OCI-M2 (cell line): Measurements from ENCODE around the gene ABCB1.

Source experiments
- DNase-seq: peaks from one replicate; lab custom pipeline; 2025; ENCODE audit not compliant: unreplicated experiment; lab: John Stamatoyannopoulos, UW

The ABCB1 gene

DNA sequence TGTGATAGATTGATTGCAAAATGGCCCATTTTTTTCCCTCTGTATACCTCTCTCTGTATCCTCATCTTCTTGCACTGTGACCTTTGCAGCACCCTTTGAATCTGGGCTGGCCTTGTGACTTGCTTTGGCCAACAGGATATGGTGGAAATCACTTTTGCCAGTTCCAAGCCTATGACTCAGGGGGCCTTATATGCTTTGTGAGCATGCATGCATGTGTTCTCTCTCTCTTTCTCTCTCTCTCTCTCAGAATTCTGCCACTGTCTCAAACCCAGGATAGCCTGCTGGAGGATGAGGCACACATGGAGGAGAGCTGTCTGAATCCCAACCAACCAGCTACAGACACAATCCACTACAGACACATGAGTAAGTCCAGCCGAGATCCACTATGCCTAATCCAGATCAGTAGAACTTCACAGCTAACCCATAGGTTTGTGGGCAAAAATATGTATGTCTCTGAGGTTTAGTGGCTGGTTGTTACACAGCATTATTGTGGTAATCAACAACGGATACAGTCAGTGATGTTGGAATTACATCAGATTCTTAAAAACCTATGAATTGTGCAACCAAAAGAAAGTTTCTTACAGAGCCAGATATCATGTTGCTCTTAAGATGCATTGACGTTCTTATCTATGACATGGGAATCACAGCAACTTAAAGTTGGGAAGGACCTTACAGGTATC, 83.4 kb downstream of the ABCB1 start:
- no peak for DNase-seq

DNA sequence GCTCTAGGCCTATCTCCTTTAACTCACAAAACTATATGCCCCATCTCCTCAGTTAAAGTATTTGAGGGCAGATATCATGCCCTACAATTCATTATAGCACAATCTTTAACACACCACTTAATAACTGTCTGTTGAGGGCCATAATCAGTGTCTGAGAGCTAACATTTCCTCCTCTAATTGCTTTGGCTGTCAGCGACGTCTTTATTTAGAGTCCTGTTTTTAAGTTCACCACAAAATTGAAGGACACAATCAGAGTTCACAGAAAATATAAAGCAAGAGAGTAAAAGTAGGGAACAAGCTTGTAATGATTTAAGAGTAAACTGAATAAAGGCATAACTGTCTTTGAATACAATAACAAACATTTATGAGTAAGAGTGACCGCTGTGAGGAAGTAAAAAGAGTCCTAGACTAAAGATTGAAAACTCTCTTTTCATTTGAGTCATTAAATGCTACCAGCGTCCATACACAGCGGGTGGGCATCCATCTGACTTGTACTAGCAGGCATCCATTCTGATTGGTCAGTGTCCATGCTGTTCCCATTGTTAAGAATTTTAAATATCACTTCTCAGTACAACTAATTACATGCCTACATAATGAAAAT, 86.8 kb downstream of the ABCB1 start:
- DNase-seq: no peak

DNA sequence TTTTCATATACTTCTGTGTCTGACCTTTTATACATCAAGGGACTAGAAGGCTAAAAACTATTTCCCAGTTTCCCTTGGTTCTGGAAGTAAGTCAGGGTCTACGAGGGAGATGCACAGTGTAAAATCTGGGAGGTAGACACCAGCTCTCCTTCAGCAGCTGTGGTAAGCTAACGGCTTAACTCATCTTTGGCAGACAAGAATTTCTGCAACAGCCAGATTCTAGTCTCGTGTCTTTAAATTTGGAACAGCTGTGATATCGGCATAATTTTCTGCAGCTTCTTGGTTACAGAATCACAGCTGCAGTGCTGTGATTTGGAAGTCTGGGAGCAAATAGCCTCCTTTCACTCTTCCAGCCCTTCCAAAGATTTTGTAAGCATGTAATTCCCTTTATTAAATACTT, 87.8 kb downstream of the ABCB1 start:
- DNase-seq: no peak

DNA sequence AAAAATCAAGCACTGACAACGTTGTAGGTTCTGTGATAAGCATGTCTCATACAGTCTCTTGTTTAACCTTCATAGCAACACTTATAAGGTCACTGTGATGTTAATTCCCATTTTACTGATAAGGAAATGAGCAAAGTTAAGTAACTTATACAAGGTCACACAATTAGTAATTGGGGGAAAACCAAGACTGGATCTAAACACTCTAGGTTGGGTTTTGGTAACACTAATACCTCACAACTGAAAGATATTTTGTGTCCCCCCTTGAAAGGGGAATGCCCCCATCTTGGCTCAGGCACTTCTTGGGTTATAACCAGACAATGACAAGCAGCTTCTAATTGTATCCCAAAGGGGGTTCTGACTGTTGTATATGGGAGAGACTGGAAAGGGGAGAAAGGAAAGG, 89.2 kb downstream of the ABCB1 start:
- no peak for DNase-seq

DNA sequence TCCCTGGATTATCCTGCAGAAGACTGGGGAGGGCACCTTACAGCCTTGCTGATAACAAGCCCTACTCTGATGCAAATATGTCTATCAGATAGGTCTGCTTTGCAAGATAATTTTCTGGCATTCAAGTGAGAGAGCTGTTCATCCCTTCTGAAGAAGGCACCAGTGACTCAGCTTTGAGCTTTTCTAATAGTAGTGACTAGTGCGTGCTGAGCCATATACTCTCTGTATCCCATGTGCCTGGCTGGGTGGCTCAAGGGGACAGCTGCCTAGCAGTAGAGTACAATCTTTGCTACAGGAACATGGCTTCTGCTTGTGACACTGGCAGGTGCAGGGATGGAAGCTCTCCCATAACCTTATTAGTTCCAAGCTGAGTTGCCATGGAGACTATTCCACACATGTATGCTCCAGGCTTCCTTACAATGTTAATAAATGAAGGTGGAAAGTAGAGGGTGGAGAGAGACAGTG, 90.2 kb downstream of the ABCB1 start:
- DNase-seq: no peak

DNA sequence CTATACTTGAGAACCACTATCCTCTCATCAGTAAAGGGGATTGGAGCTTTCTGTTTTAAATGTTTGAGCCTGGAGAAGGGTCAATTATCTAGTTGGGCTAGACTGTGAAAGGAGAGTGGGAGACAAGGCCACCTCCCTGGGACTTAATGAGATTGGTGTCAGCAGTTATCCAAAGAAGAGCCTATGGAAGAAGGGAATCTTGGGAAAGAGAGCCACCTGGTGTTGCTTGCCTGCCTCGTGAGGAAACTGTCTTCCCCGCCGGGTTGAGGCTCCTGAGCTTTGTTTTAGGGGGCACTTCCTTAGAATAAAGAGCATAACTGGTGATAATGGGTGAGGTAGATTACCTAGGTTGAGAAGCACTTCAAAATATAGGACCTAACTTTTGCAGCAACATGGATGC, 93.2 kb downstream of the ABCB1 start:
- DNase-seq: no peak

DNA sequence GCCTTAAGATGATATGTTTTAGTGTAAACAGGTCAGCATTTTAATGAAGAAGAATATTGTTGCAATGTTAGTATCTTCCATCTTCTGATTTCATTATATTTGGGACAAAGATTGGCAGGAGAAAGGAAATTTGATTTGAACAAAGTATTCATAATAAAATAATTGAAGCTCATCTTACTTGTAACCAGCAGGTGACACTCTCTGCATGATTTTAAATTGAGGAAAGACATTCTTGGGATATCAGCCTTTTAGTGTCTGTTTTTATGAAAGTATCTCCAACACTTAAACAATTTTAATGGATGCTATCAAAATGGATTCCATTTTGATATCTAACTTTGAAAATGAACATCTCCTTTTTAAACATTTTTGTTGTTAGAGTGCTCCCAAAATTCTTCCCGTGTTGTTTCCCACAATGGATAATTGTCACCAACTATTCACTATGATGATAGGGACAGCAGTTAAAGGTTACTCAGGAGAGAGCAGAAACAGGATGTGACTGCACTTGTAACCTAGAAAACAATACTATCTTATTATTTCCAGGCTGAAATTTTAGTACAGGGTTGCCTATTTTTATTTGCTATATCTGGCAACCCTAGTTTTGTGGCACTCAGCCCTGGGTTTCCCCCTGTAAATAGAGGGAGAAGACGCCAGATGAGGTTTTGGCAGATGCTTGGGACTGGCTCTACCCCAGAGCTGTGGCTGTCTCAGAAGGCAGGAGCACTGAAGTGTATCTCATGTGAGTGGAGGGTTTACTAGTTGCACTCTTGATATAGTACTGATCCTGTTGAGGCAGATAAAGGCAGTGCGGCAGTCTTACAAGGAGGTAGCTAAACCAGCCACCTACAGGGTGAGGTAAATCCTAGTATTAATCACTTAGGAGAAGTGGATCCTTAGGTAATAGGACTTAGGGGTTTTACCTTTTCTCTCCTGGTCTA, 94.2 kb downstream of the ABCB1 start:
- DNase-seq: no peak

DNA sequence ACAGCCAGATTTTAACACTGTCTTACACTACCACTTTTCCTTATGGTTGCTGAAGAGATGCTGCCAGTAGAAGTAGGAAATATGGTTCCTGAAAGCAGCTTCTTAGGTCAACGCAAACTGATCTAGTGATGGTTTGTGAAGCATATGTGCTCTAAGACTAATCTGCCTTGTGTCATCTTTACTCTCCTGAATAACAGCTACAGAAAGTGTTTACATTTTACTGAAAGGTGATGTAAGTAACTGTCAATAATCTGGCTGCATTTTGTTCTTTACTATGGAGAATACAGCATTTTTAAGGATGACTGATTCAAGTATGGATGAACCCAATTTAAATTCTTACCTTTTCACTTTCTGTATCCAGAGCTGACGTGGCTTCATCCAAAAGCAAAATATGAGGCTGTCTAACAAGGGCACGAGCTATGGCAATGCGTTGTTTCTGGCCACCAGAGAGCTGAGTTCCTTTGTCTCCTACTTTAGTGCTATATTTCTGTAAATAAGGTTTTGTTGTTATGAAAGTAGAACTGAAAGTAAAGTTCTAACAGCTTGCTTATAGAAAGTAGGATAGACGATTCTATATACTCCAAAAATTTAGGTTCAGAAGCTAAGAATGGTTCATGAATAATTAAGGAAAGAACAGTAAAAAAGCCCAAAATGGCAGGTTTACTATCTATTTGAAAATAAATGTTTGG, 95.0 kb downstream of the ABCB1 start:
- DNase-seq: no peak

DNA sequence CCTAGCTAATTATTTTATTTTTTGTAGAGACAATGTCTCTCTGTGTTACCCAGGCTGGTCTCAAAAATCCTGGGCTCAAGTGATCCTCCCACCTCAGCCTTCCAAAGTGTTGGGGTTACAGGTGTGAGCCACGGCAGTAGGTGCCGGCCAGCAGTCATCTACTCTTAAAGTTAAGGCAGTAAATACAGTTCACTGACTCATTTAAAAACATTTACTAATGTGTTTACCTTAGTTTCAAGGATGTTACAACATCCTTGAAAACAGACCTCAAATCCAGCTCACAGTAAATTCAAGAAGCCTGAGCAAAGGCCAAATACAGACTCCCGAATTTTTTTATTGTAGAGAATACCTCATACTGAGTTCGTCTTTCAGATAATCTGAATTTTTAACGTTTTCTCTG, 95.6 kb downstream of the ABCB1 start:
- no peak for DNase-seq

DNA sequence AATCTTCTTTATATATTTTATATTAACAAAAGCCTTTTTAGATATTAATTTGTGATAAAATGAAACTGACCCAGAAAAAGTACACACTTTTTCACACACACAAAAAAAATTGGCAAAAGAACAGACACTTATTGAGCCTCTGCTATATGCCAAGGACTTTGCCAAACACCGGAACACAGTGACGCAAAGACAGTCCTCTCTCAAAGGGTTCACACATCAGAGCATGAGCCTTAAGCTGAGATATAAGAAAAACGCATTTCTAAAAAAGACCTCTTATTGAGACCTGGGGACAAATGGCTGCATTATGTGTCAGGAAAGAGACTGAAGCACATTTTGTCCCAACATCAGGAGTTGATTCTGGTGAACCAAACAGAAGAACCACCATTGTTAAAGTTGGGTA, 101.2 kb downstream of the ABCB1 start:
- DNase-seq: no peak

DNA sequence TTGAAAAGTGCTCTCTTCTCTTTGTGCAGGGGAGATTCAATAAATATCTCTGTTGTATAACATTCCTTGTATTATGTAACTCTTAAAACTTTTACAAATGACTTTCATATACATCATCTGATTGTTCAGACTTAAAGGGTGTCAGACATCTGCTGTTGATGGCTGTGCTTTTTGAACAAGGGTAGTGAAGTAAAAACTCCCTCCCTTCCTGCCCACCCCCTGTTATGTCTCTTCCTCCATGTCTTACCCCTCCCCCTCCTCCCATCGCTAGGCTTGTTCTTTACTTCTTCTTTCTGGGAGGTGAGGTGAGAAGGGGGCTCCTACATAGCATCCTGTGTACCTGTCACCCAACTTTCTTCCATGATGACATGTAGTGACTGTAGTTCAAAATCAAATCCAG, 101.8 kb downstream of the ABCB1 start:
- DNase-seq: no peak

DNA sequence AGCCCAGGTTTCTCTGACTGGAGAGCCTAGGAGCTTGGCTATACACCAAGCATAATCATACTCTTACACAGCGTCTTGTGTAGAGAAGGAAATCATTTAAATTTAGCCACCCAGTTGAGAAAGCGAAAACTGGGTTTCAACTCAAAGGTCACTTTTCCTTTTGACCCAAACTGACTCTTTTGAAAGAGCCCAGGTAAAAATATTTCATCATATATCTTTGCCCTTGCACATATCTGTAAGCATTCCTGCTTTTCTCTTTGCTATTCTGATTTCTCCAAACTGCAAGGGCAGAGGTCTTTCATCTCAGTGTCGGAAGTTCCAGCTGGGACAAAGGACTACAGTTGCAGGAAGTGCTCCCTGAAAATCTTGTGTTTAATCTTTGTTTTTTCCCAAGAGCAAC, 103.2 kb downstream of the ABCB1 start:
- no peak for DNase-seq

DNA sequence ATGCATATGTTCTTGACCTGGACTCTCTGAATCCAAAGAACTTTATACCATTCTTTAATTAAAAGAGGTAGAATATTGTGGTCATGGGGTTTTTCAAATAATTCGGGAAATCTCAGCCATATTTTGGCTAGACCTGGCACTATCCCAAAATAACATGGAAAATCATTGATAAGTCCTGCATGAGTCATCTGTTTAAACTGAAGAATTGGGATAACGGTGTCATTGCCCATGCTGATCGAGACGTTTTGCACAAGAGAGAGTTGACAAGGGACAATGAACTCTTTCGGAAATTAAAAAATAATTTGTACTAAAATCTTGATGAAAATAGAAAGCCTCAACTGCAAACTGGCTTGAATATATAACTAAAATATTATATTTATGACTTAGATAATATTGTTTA, 105.3 kb downstream of the ABCB1 start:
- DNase-seq: no peak

DNA sequence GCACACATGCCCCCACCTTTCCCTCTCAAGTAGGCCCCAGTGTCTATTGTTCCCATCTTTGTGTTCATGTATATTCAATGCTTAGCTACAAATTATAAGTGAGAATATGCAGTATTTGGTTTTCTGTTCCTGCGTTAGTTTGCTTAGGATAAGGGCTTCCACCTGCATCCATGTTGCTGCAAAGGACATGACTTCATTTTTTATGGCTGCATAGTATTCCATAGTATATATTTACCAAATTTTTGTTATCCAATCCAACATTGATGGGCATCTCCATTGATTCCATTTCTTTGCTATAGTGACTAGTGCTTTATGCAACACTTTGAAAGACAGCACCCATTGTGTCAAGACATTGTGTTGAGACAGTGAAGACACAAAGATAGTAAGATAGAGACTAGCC, 106.2 kb downstream of the ABCB1 start:
- DNase-seq: no peak

DNA sequence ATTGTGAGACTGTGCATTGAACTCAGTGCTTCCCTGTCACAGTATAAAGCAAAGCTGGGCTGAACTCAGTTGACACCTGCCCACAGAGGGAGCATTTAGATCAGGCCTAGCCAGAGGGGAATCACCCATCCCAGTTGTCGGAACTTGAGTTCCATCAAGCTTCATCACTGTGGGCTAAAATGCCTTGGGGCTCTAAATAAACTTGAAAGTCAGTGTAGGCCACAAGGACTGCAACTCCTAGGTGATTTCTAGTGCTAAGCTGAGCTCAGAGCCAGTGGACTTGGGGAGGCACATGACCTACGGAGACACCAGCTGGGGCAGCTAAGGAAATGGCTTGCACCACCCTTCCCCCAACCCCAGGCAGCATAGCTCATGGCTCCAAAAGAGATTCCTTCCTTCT, 117.6 kb downstream of the ABCB1 start:
- no peak for DNase-seq

DNA sequence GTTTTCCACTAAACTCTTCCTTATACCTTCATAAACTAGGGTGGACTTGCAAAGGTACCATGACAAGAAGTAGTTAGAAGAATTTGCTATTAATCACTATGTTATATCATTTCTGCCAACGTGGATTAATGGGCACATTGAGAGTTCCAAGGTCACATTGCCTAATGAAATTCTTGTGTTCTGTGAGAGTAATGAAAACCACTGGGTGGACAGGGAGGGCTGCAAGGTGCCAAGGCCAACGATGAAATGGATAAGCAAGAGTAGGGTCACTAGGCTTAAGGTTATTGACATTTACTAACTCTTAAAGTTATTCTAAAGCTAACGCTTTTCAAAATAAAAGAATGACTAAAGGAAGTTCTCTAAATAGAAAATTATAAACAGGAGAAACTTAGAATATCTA, 118.6 kb downstream of the ABCB1 start:
- DNase-seq: no peak

DNA sequence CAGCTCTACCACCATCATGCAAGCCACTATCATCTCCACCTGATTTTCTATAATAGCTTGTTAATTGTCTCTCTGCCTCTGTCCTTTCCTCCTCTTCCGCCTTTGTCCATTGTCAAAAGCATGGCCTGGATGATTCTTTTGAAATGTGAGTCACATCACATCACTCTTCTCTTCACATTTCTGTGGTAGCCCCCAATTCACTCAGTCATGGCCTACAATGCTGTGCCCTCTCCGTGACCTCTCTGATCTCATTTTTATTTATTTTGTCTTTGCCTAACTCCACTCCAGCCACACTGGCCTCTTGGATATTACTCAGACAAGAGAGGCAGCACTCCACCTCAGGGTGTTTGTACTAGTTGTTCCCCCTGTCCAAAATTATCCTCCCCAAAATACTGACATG, 120.3 kb downstream of the ABCB1 start:
- no peak for DNase-seq

DNA sequence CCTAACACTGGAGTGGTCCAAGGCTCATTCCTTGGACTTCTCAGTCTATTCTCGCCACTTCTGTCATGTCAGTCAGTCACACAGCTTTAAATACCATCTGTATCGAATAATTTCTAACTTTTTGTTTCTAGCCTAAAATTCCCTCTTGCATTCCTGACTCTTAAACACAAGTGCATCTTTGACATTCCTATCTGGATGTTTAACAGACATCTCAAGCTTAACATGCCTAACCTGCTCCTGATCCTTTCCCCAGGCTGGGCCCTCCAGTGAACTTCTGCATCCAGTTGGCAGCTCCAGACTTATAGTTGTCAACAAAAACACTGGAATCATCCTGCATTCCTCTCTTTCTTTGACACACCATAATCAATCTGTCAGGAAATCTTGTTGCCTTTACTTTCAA, 120.7 kb downstream of the ABCB1 start:
- DNase-seq: no peak

DNA sequence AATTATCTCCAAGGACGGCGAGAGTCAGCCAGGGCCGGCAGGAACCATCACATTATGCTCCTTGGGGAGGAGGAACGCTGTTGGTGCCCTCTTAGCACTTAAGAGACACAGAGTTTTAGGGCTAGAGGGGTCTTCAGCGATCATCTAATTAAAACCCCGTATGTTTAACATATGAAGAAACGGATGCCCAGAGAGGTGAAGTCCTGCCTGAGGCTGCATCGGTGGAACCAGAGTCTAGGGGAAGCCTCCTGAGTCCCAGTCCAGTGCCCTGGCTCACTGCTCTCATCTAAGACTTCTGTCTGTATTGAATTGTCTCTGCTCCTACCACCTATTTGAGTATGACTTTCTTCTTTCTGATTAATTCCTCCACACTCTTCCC, 124.5 kb downstream of the ABCB1 start:
- no peak for DNase-seq

DNA sequence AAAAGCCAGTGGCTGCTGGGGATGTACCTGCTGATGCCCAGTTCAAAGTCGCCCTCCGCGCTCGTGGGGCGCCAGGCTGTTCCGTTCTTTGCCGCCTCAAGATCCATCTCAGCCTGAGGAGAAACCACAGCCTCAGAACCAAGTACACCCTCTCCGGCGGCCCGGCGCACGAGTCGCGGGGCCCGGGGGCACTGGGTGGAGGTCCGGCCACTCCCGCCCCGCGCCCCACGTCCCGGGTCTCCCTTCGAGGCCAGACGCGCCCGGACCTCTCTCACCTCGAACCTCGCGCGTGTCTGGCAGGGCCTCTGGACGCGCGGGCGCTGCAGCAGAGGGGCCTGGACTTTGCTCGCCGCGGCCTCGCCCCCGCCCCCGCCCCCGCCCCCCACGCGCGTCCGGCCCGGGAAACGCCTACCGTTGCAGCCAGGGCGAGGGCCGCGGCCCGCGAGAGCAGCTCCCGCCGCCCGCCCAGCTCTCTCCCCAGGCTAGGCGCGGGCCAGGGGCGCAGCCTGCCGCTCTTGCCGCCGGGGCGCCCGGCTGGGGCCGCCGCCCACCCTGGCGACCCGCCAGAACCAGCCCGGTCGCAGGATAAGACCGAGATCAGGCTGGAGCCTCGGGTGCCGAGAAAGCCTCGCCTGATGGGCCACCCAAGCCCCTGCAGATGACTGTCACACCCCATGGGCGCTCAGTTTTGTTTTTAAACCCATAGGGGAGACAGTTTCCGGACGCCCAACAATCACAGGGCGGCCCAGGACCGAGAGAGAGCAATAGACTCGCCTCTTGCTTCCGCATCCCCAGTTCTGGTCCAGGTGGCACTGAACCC, 125.1 kb downstream of the ABCB1 start, which contains the start of gene ABCB4:
TSS of gene ABCB4 (minus strand) at position 322 of the 820 bp plus-strand sequence. CDS start at position 107, 215 bp downstream.
- no peak for DNase-seq
